Erythroblast (primary cell): Measurements from ENCODE around the gene EPB41L2.

Experiments used
- GATA1 ChIP-seq: IDR thresholded peaks from 2 replicates; pipeline ENCODE4 v1.6.1; 2011; ENCODE audit warnings: low read depth, mild to moderate bottlenecking, control low read depth, low read length, moderate library complexity
- POLR2A ChIP-seq: IDR thresholded peaks from 2 replicates; pipeline ENCODE4 v1.6.1; 2011; ENCODE audit warnings: mild to moderate bottlenecking, low read length

DNA sequence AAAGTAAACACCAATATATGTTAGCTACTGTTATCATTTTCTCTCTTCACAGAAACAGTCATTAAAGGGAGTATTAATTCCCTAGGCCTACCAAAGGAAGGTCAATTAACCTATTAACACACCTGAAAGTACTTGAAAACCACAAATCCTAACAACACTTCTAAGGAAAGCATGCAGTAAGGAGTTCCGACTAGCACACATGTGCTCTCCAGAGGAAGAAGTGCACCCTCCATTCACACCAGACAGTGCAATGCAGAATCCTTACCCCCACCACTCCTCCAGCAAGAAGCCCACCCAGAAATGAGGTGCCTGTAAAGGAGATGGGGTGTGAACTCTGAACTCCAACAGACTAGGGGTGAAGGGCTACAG is 58.7 kb downstream of the EPB41L2 start:
- TF ChIP-seq POLR2A (no peak), GATA1 (no peak)
